ACHN (cell line): ENCODE measurements around the gene RABL2B.
"Not testable (repeated sequence)": the region's sequence is repeated elsewhere in the genome, so short reads cannot be mapped to it uniquely, and the experiment has no call there.

Source experiments
- DNase-seq: peaks from one replicate; pipeline ENCODE4 v3.0.0-alpha.2; 2015
- in situ Hi-C: cut with HindIII; loops from 2 replicates; pipeline ENCODE4 v1.10.0; 2017; ENCODE audit warnings: low sequenced_read_pairs, low pct_ligation_motif_present, low pct_unique_long_range_greater_than_20kb

RABL2B gene

GRCh38 chr22:50740714-50741113 lies 42.7 kb downstream of the RABL2B start:
- DNase-seq, in situ Hi-C loops: not testable (repeated sequence)

- no peak for DNase-seq
- in situ Hi-C loops, result no loop called here
These were observed 43.5 kb downstream of the RABL2B start for GRCh38 chr22:50739894-50740293.

DNA sequence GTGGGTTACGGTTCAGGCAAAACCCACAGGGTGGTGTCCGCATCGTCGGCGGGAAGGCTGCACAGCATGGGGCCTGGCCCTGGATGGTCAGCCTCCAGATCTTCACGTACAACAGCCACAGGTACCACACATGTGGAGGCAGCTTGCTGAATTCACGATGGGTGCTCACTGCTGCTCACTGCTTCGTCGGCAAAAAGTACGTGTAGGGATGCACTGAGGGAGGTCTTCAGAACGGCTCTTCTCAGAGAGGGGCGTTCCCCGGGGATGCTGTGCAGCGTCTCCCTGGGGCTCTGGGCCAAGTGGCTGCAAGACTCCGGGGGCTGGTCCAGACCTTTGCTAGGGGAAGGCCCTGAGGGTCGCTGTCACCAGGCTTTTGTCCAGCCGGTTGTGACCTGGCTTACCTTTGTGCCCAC lies 44.2 kb downstream of the RABL2B start:
- DNase-seq, result no peak

DNA sequence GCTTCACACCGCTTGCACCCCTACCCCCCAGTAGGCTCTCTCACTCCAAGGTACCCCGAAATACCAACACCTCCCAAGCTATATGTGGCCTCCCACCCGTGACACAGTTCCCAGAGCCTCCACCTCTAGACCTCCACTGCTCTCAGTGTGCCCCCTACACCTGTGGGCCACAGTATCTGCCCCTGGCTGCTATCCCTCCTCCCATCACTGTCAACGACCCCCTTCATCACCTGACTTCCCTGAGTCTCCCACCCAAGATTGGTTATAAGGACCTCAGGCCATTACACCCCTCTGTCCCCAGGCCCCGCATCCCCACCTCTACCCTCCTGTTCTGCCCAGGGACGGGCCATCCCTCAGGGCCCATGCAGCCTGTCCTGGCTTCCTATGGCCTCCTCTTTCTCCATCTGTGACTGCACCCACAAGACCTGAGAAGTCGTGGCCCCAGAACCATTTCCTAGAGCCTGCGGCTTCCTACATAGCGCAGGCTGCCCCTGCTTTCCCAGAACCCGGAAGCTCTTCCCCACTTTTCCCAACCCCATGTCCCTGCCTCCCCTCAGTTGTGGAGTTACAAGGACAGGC lies 44.7 kb downstream of the RABL2B start:
- no peak for DNase-seq
- in situ Hi-C loops, result no loop called here

More for the DNA sequence above, 44.2 kb downstream of the RABL2B start:
- in situ Hi-C loops, result no loop called here

DNA sequence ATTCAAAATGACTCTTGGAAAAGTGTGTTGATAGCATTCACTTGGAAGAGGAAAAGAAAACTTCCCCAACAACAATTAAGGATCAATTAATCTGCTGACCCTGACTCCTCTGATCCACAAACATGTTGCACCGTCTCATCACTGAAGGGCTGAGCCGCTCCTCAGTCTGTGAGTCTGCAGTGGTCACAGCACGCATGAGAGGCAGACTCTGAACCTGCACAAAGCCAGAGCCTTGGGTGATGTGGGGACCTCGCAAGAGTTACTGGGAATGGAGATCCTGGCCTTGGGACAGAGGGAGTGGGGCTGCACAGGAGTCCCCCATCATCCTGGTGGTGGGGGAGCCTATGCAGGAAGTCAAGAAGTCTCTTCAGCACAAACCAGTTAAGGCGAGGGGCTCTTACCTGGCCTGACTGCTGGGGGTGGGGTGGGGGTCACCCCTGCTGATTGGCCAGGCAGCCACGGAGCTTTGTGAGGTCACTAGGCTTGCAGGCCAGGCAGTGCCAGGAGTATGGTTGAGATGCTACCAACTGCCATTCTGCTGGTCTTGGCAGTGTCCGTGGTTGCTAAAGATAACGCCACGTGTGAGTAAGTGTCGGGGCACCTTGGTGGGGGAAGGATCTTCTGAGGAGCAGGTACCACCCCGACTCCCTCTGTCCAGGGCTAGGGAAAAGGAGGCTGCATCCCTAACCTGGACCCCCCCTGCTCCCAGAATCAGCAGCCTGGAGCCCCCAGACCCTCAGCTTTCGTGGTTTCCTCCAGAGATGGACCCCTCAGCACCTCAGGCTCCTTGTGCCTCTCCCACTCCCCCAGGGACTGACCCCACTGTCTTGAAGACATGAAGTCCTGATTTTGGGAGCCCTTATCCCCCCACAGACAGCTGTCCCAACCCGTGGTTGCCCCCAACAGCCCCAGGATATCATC lies 45.4 kb downstream of the RABL2B start, which contains the start of gene ACR:
Gene ACR, plus strand, starts transcription at position 477 of the 921 bp plus-strand sequence. Its CDS starts 32 bp downstream, at position 509.
- in situ Hi-C loops, result no loop called here
- DNase-seq, result no peak

- DNase-seq, result no peak
- in situ Hi-C loops, result no loop called here
These were observed 47.8 kb downstream of the RABL2B start for GRCh38 chr22:50735739-50736030.

- DNase-seq, result no peak
- in situ Hi-C loops, result no loop called here
These were observed 48.3 kb downstream of the RABL2B start for GRCh38 chr22:50734986-50735738.

DNA sequence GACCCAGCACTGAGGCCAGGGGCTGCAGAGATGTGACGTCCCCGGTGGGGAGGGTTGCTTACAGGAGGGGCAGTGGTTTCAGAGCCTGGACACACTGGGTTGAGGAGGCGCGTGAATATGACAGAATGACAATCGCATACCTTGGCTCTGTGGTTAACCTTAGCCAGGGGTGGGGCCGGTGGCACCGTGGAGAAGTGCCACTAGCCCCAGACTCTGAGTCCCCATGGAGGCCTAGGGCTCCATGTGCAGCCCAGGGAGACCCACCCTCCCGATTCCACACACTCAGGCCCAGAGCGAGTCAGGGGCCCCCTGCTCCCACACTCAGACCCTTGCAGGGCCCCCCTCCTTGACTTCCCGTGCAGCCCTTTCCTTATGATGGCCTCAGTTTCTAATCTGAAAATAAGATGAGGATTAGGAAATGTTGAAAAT lies 49.1 kb downstream of the RABL2B start:
- in situ Hi-C loops, result no loop called here
- DNase-seq, result no peak

DNA sequence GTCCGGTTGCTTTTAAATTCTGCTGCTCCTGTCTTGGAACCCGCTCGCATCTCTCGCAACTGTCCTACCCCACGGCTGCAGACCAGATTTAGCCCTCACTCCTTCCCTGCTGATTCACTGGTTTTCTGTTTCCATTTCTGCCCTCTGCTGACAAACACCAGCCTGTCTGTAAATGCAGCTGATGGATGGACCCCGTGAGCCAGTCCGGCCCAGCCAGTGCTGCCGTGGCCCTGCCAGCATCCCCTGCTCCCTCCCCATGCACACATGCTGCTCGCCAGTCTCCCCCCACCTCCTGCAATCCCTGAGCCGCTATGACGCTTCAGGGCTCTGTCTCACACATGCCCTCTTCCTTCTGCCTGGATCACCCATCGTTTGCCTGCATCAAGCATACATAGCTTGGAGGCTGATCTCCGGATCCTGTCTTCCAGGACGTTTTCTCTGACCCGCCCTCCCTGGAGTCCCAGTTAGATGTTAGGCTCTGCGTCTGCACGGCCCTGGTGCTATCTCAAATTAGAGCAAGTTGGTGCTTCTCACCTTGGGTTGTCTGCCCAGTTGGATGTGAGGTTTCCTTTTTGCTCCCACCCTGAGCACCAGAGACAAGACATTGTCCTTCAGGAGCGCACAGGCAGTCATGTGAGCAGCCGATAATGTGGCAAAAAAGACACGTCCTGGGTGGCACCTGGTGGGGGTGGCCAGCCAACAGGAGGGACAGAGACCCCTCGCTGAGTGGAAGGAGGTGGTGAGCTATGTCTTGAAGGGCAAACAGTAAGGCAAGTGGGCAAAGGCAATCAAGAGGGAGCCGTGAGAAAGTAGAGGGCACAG lies 49.7 kb downstream of the RABL2B start:
- in situ Hi-C loops, result no loop called here

DNA sequence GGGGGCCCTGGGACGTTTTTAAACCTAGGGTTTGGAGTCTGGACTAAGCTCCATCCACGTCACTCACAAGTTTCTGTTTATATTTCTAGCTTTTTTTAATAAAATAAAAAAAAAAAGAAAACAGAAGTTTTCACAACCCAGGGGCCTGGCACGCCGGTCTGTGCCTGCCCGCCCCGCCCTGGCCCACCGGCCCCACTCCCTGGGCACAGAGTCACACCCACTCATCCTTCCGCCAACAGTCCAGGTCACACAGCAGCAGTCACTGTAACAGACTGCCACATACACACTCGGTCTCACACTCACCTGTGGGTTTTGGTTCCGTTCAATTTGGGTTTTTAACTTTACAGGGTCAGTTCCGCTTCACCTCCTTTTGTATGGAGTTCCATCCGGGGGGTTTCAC lies 50.8 kb downstream of the RABL2B start:
- no peak for DNase-seq
- in situ Hi-C loops, result no loop called here

More for the DNA sequence above, 49.7 kb downstream of the RABL2B start:
- DNase-seq, result no peak

GRCh38 chr22:50731811-50732624 lies 51.4 kb downstream of the RABL2B start:
- in situ Hi-C loops, result no loop called here
- DNase-seq, result peak; percentile 40

- in situ Hi-C loops, result no loop called here
- no peak for DNase-seq
These were observed 52.3 kb downstream of the RABL2B start for GRCh38 chr22:50730941-50731661.

GRCh38 chr22:50730013-50730891 lies 53.2 kb downstream of the RABL2B start:
- DNase-seq, result no peak
- in situ Hi-C loops, result no loop called here

DNA sequence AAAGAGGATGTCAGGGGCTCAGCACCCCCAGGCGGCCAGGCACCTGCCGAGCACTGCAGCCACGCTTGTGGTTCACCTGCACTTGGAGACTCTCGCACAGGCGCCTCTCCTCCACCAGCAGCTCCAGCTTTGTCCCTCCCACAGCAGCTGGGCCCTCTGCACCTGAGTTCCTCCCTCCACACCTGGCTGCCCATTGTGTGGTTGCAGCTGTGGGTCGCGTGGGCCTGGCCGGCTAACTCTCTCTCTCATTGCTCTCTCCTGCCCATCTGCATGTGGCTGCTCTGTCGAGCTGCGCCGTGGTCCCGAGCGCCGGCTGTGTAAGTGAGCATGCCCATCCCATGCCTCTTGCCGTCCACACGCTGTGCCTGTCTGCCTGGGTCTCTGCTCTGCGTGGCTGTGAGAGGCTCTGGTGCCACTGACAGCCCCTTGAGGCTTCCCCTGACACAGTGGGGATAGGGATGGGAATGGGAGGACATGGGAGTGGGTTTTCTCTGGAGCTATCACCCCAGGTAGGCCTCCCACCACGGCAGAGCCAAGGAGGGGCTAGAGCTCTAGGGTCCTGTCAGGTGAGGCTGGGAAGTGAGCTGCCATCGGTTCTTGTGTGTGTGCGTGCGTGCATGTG lies 53.9 kb downstream of the RABL2B start:
- in situ Hi-C loops, result no loop called here
- no peak for DNase-seq

DNA sequence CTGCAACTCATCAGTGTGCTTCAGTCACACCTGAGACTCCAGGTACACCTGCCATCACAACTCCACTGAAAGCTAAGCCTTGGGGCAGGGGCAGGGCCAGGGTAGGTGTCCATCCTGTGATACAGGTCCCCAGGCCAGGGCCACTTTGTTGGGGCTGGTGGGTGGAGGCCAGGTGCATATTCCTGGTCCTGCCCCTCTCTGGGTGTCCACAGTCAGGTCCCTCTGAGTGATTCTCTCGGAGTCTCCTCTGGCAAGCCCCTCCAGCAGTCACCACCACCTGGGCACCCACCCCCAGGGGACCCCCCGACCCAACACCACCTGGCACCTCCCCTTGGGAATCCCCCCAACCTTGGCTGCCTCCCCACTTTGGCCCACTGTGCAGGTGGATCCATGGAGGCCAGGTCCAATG lies 54.9 kb downstream of the RABL2B start:
- in situ Hi-C loops, result no loop called here
- no peak for DNase-seq
